ENCODE data around the gene PAPLN. TPM values are rescaled to one million over a fixed set of nuclear protein-coding genes. Genes with fewer than 3 reads are reported as not detected.

The PAPLN gene, protein sequence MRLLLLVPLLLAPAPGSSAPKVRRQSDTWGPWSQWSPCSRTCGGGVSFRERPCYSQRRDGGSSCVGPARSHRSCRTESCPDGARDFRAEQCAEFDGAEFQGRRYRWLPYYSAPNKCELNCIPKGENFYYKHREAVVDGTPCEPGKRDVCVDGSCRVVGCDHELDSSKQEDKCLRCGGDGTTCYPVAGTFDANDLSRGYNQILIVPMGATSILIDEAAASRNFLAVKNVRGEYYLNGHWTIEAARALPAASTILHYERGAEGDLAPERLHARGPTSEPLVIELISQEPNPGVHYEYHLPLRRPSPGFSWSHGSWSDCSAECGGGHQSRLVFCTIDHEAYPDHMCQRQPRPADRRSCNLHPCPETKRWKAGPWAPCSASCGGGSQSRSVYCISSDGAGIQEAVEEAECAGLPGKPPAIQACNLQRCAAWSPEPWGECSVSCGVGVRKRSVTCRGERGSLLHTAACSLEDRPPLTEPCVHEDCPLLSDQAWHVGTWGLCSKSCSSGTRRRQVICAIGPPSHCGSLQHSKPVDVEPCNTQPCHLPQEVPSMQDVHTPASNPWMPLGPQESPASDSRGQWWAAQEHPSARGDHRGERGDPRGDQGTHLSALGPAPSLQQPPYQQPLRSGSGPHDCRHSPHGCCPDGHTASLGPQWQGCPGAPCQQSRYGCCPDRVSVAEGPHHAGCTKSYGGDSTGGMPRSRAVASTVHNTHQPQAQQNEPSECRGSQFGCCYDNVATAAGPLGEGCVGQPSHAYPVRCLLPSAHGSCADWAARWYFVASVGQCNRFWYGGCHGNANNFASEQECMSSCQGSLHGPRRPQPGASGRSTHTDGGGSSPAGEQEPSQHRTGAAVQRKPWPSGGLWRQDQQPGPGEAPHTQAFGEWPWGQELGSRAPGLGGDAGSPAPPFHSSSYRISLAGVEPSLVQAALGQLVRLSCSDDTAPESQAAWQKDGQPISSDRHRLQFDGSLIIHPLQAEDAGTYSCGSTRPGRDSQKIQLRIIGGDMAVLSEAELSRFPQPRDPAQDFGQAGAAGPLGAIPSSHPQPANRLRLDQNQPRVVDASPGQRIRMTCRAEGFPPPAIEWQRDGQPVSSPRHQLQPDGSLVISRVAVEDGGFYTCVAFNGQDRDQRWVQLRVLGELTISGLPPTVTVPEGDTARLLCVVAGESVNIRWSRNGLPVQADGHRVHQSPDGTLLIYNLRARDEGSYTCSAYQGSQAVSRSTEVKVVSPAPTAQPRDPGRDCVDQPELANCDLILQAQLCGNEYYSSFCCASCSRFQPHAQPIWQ
- total RNA-seq (ENCODE audit: low replicate concordance), result 2.4 and 2.5 TPM in 2 replicates

GRCh38 chr14:73237219-73237785, at the start of gene PAPLN:
PAPLN (plus strand) TSS chr14:73237506; CDS start chr14:73239779, 2,273 bp downstream.

Other genes starting within 250 kb of the PAPLN start
- 13.3 and 34.3 TPM in 2 replicates for gene ZFYVE1, start 210.4 kb upstream of the PAPLN start, total RNA-seq (ENCODE audit: low replicate concordance)
- gene RBM25, start 179.0 kb upstream of the PAPLN start, total RNA-seq (ENCODE audit: low replicate concordance), result 22.6 and 22.7 TPM in 2 replicates
- 36.3 and 63.4 TPM in 2 replicates for gene PSEN1, start 101.0 kb upstream of the PAPLN start, total RNA-seq (ENCODE audit: low replicate concordance)
- gene NUMB, start 221.0 kb downstream of the PAPLN start, total RNA-seq (ENCODE audit: low replicate concordance), result 19.1 and 35.3 TPM in 2 replicates

All from smooth muscle cell of the coronary artery (primary cell).